OCI-M1 (cell line): Measurements from ENCODE around the gene USP32.
A peak's percentile ranks its signal among the peaks of the same experiment; 100 is the strongest.
"Not testable (repeated sequence)": the region's sequence is repeated elsewhere in the genome, so short reads cannot be mapped to it uniquely, and the experiment has no call there.

Experiments used
- DNase-seq: peaks from one replicate; lab custom pipeline; 2025; lab: John Stamatoyannopoulos, UW

USP32 gene

DNA sequence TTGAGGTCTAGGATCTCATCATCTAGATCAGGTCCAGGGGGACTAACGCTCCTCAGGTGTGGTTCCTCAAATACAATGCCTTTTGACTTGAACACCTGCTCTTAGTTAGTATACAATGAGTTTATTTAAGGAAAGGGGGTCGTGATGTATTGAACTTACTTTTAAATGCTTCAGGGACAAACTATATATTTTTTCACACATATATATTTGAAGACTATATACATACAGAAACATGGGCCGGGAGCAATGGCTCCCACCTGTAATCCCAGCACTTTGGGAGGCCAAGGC, 11.5 kb upstream of the USP32 start:
- no peak for DNase-seq

- no peak for DNase-seq
These were observed 9.9 kb upstream of the USP32 start for GRCh38 chr17:60401819-60402218.

GRCh38 chr17:60398227-60398959, 6.5 kb upstream of the USP32 start:
- peak; percentile 93 for DNase-seq

DNA sequence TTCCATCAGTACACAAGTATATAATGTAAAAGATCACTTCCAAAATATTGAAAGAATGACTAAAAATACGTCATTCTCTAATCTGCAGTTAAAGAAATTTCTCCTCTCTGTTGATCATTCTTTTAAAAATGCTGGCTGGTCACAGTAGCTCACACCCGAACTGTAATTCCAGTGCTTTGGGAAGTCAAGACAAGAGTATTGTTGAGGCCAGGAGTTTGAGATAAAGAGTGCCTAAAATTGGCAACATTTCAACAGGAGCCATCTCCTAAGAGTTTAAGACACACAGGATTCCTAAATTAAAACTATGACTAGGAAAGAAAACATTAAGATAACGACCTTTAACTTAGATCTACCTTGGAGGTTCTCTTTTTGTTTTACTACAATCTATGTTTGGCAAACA, 4.5 kb upstream of the USP32 start:
- DNase-seq = no peak

- no peak for DNase-seq
These were observed 3.7 kb upstream of the USP32 start for GRCh38 chr17:60395508-60396065.

DNA sequence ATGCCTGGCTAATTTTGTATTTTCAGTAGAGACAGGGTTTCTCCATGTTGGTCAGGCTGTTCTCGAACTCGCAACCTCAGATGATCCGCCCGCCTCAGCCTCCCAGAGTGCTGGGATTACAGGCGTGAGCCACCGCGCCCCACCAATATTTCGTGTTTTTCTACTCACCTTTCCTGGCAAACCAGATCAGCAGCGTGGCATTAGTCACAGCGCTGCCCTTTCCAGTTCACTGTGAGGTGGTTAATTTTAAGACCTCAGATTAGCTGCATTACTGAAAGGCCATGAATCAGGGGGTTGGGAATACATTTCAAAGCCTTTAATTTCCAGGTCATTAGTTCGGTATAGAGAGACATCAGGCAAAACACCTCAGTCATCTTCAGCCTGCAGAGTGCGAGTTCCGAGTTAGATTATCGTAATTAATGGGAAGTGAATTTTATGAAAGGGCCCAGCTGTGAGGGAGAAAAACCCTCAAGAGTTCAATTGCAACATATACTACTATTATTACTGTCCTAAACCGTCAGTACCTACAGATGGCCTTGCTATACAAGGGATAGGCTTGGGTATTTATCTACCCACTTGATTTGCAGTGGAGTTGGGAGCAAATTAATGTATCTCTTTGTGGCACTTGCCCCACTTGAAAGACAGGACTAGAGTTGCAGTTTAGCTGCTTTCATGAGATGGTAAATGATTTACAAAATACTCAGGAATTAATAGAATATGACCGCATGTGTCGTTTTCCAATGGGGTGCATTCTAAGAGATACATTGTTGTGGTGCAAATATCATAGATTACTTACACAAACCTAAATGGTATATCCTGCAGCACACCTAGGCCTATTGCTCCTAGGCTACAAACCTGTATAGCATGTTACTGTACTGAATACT, 2.1 kb upstream of the USP32 start:
- DNase-seq = no peak

DNA sequence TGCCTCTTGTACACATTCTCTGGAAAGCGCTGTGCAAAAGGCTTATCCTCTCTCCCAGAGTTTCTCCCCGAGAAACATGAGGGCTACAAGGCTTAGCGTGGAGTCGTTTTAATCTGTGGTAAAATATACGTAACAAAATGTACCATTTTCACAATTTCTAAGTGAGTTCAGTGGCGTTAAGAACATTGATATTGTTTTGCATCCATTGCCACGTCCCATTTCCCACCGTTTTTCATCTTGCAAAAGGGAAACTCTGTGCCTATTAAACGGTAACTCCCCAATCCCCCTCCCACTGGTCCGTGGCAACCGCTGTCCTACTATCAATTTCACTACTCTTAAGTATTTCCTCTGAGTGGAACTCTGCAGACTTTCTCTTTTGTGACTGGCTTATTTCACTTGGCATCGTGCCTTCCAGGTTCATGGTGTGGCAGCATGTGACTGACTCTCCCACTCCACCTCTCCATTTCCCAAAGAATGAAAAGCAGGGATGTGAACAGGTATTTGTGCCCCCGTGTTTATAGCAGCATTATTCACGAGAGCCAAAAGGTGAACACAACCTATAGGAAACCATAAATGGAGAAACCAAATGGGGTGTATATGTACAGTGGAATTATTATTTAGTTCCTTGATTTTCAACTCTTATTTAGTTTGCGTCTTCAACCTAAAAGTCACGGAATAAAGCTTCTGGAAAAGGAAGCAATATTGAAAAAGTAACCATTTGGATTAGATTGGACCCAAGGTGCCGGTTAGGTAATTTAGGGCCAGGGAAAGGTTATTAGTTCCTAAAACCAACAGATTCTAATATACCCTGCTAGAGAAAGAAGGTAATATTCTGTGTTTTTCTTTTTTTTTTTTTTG, 1.1 kb upstream of the USP32 start:
- DNase-seq = peak; percentile 80

- DNase-seq = no peak
These were observed 377 bp downstream of the USP32 start for GRCh38 chr17:60391471-60392041.

DNA sequence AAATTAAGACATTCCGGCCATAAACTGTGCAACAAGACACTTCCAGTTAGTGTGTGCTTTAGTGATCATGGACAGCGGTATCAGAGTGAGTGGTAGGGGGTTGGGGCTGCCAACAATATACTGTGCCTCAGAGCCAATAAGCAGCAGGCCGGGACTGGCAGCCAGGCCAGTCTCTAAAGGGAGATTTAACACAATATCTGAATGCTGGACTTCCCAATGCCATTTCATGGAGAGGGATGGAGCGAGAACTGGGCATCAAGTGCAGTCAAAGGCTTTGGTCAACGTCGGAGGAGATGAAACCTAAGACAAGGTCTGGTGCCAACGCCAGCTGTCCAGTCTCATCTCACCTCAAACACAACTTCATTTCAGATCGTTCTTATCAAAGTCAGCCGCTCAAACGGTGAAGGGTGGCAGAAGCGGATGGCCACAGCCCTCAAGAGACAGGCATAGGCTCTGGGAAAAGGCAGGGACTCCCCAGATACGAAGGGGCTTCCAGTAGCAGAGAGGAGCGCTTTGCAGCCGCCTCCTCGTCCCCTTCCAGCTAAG, 935 bp downstream of the USP32 start:
- DNase-seq = peak; percentile 81

- peak; percentile 56 for DNase-seq
These were observed 1.7 kb downstream of the USP32 start for GRCh38 chr17:60390186-60390585.

DNA sequence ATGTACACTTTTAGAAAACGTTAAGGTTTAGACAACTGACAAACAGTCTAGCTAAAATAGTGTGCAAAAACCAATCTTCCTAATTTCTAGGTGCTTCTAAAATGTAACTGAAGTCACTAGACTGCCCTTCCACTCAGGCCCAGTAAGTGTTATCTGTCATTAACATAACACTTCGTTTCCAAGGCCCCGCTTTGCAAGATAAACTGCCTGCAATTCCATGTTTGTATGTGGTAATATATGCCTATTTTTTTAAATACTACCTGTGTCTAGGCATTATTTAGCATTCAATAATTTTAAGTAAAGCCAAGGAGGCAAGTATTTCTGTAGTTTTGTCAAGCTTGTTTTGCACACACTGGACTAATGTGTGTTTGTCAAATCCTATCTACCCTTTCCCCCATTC, 3.2 kb downstream of the USP32 start:
- peak; percentile 86 for DNase-seq

- no peak for DNase-seq
These were observed 4.3 kb downstream of the USP32 start for GRCh38 chr17:60387666-60388065.

GRCh38 chr17:60386147-60387058, 5.5 kb downstream of the USP32 start:
- DNase-seq = peak; percentile 40

DNA sequence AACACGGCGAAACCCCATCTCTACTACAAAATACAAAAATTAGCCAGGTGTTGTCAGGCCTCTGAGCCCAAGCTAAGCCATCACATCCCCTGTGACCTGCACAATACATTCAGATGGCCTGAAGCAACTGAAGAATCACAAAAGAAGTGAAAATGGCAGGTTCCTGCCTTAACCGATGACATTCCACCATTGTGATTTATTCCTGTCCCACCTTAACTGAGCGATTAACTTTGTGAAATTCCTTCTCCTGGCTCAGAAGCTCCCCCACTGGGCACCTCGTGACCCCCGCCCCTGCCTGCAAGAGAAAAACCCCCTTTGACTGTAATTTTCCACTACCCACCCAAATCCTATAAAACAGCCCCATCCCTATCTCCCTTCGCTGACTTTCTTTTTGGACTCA, 7.0 kb downstream of the USP32 start:
- not testable (repeated sequence) for DNase-seq

DNA sequence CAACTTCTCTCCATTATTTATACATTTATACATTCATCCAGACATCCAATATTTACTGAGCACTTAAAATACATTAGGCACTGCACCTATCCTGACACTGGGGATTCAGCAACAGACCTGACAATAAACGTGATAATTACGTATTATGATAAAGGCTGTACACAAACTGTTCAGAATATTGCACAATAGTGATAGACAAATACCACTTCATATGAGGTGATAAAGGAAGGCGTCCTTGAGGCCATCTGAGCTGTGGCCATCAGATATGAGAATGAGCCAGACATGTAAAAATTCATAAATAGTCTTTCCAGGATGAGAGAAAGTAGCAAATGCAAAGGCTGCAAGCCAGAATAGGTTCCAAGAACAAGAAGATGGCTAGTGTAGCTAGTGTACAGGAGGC, 8.6 kb downstream of the USP32 start:
- DNase-seq = peak; percentile 69

DNA sequence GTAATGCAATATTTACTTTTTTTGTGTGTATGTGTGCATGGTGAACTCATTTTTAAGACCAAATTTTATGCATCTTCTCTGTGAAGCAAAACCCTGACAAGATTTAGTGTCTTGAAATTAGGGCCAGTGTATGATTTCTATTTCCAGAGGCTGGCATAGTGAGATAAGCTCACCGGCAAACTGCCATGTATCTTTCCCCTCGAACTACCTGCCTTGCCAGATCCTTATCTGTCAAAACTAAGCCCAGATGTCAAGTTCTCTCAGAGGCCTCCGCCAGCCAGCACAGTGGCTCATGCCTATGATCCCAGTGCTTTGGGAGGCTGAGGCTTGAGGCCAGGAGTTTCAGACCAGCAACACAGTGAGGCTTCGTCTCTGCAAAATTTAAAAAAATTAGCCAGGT, 10.0 kb downstream of the USP32 start:
- no peak for DNase-seq

- not testable (repeated sequence) for DNase-seq
These were observed 12.5 kb downstream of the USP32 start for GRCh38 chr17:60379461-60379860.

DNA sequence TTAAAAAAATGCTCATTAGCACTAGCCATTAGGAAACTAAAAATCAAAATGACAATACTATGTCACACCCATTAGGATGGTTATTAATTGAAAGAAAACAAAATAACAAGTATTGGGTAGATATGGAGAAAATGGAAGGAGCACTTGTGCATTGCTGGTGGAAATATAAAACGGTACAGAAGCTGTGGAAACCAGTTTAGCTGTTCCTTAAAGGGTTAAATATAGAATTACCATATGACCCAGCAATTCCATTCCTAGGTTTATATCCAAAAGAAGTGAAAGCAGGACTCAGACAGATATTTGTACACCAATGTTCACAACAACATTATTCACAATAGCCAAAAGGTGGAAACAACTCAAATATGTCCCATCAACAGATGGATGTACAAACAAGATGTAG, 13.7 kb downstream of the USP32 start:
- DNase-seq = not testable (repeated sequence)

GRCh38 chr17:60372790-60373483, 19.0 kb downstream of the USP32 start:
- peak; percentile 27 for DNase-seq
